ENCODE measurements around the gene CRYBG2.
"Not testable (repeated sequence)": the region's sequence is repeated elsewhere in the genome, so short reads cannot be mapped to it uniquely, and the experiment has no call there.

The CRYBG2 gene

GRCh38 chr1:26353976-26354820 lies at the start of gene CRYBG2:
TSS of gene CRYBG2 (minus strand) at chr1:26354130. CDS start at chr1:26346657, 7,473 bp downstream.
- DNase-seq (ENCODE audit: low read depth in 2 of 2, low spot score in 1 of 2): no peak

- no peak for DNase-seq (ENCODE audit: low read depth in 2 of 2, low spot score in 1 of 2)
Measured at GRCh38 chr1:26403656-26404055, 49.7 kb upstream of the CRYBG2 start.

GRCh38 chr1:26401891-26402290 lies 48.0 kb upstream of the CRYBG2 start:
- no peak for DNase-seq (ENCODE audit: low read depth in 2 of 2, low spot score in 1 of 2)

- DNase-seq (ENCODE audit: low read depth in 2 of 2, low spot score in 1 of 2): no peak
Measured at GRCh38 chr1:26399034-26399433, 45.1 kb upstream of the CRYBG2 start.

GRCh38 chr1:26395754-26396153 lies 41.8 kb upstream of the CRYBG2 start:
- DNase-seq (ENCODE audit: low read depth in 2 of 2, low spot score in 1 of 2): no peak

- no peak for DNase-seq (ENCODE audit: low read depth in 2 of 2, low spot score in 1 of 2)
Measured at GRCh38 chr1:26391450-26391849, 37.5 kb upstream of the CRYBG2 start.

- no peak for DNase-seq (ENCODE audit: low read depth in 2 of 2, low spot score in 1 of 2)
Measured at GRCh38 chr1:26389604-26390247, 35.8 kb upstream of the CRYBG2 start.

- DNase-seq (ENCODE audit: low read depth in 2 of 2, low spot score in 1 of 2): no peak
Measured at GRCh38 chr1:26388791-26389445, 35.0 kb upstream of the CRYBG2 start.

- no peak for DNase-seq (ENCODE audit: low read depth in 2 of 2, low spot score in 1 of 2)
Measured at GRCh38 chr1:26387447-26387846, 33.5 kb upstream of the CRYBG2 start.

- not testable (repeated sequence) for DNase-seq (ENCODE audit: low read depth in 2 of 2, low spot score in 1 of 2)
Measured at GRCh38 chr1:26385063-26385462, 31.1 kb upstream of the CRYBG2 start.

- DNase-seq (ENCODE audit: low read depth in 2 of 2, low spot score in 1 of 2): no peak
Measured at GRCh38 chr1:26384076-26384475, 30.1 kb upstream of the CRYBG2 start.

- no peak for DNase-seq (ENCODE audit: low read depth in 2 of 2, low spot score in 1 of 2)
Measured at GRCh38 chr1:26378879-26379251, 24.9 kb upstream of the CRYBG2 start.

- DNase-seq (ENCODE audit: low read depth in 2 of 2, low spot score in 1 of 2): peak; percentile 47 to 64
Measured at GRCh38 chr1:26378088-26378878, 24.4 kb upstream of the CRYBG2 start.

- DNase-seq (ENCODE audit: low read depth in 2 of 2, low spot score in 1 of 2): no peak
Measured at GRCh38 chr1:26376050-26376449, 22.1 kb upstream of the CRYBG2 start.

GRCh38 chr1:26375081-26375480 lies 21.2 kb upstream of the CRYBG2 start:
- DNase-seq (ENCODE audit: low read depth in 2 of 2, low spot score in 1 of 2): no peak

GRCh38 chr1:26374361-26374760 lies 20.4 kb upstream of the CRYBG2 start:
- DNase-seq (ENCODE audit: low read depth in 2 of 2, low spot score in 1 of 2): not testable (repeated sequence)

GRCh38 chr1:26373789-26374188 lies 19.9 kb upstream of the CRYBG2 start:
- no peak for DNase-seq (ENCODE audit: low read depth in 2 of 2, low spot score in 1 of 2)

GRCh38 chr1:26373281-26373680 lies 19.4 kb upstream of the CRYBG2 start:
- peak in 1 of 2 donors; percentile 28 for DNase-seq (ENCODE audit: low read depth in 2 of 2, low spot score in 1 of 2)

GRCh38 chr1:26372611-26373010 lies 18.7 kb upstream of the CRYBG2 start, which contains the start of gene ZNF683:
TSS of gene ZNF683 (minus strand) at chr1:26372750. CDS start at chr1:26368571, 4,179 bp downstream.
- not testable (repeated sequence) for DNase-seq (ENCODE audit: low read depth in 2 of 2, low spot score in 1 of 2)

GRCh38 chr1:26372039-26372438 lies 18.1 kb upstream of the CRYBG2 start:
- no peak for DNase-seq (ENCODE audit: low read depth in 2 of 2, low spot score in 1 of 2)
